COLO829 (cell line): Measurements from ENCODE around the gene FETUB.

Experiments used
- DNase-seq: peaks from one replicate; pipeline ENCODE4 v3.0.0; 2012; ENCODE audit warnings: low spot score

The FETUB gene

DNA sequence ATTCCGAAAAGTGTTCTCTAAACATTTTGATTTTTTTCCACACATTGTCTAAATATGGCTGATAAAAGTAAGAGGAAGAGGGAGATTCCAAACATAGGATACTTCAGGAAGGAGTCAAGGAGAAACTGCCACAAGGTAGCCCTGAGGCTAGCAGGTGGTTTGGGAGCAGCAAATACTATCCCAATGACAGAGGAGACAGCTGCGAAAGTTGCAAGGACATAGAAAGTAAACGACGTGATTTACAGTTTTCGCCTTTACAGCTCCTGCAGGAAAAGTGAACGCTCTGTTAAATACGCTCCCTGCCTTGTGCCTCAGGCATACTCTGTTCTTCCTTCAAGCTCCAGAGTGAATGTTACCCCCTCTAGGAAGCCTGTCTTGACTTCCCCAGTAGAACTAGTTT is 3.7 kb upstream of the FETUB start:
- no peak for DNase-seq

DNA sequence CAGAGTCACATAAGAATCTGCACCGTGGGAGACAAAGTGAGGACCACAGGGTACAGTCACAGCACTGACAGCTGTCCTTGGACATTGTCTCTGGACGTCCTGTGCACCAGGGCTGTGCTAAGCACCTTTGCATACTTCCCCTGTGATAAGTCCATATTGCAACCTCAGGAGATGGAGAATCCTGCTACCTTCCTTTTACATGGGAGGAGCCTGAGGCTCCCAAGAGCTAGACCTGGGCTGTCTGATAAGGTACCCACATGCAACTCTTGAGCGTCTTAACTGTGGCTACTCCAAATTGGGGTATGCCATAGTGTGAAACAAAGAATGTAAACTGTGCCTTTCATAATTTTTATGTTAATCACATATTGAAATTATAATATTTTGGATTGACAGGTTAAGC is 2.5 kb upstream of the FETUB start:
- no peak for DNase-seq

- no peak for DNase-seq
Observed at GRCh38 chr3:186638259-186638658, 1.9 kb upstream of the FETUB start.

- peak; percentile 47 for DNase-seq
Observed at GRCh38 chr3:186640473-186640818, 247 bp downstream of the FETUB start.

DNA sequence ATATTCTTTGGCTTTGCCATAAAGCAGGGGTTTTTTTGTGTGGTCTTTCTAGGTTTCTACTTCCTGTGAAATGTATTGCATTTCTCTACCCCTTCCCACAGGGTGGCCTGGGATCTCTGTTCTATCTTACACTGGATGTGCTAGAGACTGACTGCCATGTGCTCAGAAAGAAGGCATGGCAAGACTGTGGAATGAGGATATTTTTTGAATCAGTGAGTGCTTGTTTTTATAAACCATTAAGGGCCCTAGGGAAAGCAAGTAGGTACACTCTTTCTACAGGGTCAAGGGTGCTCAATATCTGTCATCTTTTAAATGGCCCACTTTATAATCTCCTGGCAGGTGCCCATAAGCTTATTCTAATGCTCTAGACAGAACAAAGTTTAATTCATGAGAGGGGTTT is 730 bp downstream of the FETUB start:
- no peak for DNase-seq

DNA sequence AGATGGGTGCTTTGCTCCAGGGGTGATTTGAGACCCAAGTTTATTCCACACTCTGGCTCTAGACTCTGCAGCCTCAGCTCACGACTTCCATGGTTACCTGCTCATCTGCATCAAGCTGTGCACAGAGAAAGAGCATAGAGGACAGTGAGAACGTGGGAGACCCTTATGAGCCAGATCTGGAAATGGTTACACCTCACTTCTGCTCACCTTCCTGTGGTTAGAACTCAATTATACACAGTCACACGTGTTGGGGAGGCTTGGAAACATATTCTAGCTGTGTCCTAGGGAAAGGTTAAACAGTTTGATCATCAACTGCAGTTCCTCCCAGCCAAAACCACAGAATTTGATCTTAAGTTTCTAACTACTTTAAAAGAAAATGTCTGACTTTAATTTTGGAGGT is 1.8 kb downstream of the FETUB start:
- no peak for DNase-seq

DNA sequence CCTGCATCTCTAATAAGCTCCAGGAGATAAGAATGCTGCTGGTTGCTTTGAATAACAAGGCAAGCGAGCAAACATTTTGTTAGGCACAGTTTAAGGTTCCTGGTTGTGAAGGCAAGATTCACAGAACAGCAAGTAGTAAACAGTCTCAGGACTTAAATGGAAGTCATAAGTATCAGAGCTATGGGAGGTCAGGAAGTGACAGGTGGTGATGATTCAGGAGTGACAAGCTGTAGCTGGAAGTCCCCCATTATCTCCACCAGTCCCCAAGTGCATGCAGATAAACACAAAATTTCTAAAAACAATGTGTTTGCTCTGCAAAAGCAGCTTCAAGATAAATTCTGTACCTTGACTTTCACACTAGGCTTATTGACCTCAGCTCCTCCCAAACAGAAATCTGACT is 3.3 kb downstream of the FETUB start:
- no peak for DNase-seq

DNA sequence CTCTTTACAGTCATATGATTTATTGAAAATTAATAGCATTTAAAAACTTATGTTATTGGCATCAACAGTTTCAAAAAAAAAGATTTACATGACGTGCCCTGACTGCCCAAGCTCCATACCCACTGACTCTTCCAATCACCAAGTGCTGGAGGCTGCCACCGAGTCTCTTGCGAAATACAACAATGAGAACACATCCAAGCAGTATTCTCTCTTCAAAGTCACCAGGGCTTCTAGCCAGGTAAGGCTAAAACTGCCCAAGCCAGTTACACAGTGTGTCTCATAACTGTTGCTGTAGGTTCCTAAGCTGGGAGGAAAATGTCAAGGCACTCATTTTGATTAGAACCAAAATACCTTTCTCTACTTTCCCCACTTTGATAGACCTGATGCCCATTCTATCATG is 4.5 kb downstream of the FETUB start:
- DNase-seq = no peak

DNA sequence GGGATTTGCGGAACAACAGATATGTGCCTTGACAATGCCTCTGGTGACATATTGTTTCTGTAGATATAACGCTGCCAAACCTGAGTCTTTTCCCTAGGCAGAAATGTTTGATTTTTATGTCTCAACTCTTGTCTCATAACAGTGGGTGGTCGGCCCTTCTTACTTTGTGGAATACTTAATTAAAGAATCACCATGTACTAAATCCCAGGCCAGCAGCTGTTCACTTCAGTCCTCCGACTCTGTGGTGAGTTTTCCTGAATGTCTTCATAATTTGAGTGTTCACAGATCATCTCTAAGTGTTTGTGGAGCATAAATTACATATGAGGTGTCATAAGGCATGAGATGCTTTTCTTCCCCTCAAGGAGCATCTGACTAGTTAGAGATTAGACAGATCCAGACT is 5.9 kb downstream of the FETUB start:
- DNase-seq = no peak

DNA sequence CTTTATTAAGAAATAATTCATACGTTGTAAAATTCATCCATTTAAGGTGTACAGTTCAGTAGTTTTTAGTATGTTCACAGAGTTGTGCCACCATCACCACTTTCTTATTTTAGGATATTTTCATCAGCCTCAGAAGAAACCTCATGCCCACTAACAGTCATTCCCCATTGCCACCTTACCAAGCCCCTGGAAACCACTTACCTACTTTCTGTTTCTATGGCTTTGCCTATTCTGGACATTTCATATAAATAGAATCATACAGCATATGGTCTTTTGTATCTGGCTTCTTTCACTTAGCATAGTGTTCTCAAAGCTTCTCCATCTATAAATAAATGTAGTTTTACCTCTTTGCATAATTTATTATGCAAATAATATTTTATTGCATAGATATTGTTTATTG is 6.6 kb downstream of the FETUB start:
- DNase-seq = no peak

GRCh38 chr3:186648851-186649250 is 8.7 kb downstream of the FETUB start:
- DNase-seq = no peak

- no peak for DNase-seq
Observed at GRCh38 chr3:186651678-186652215, 11.5 kb downstream of the FETUB start.

- DNase-seq = no peak
Observed at GRCh38 chr3:186653080-186653707, 13.0 kb downstream of the FETUB start.

- peak; percentile 28 for DNase-seq
Observed at GRCh38 chr3:186653984-186654383, 13.8 kb downstream of the FETUB start.

- DNase-seq = no peak
Observed at GRCh38 chr3:186663361-186664118, 23.3 kb downstream of the FETUB start.

DNA sequence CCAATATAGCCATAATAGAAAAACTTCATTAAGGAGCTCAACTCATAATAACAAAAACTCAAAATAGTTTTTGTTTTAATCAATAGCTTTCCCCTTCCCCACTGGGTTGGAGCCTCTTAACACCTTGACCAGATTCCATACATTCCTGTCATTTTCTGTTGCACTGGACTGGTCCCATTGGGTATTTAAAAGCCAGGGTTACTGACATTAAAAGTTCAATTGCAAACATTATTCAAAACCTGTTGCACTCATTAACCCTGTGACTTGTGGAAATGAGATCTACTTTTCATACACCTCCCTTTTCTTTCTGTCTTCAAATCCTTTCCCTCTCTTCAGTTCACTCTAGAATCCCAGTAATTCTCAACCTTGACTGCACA is 23.9 kb downstream of the FETUB start:
- DNase-seq = no peak

- no peak for DNase-seq
Observed at GRCh38 chr3:186664506-186664905, 24.3 kb downstream of the FETUB start.

GRCh38 chr3:186665625-186666188 is 25.5 kb downstream of the FETUB start, which contains the start of gene HRG:
Gene HRG (plus strand): TSS chr3:186666014. CDS start chr3:186666032, 18 bp downstream.
- DNase-seq = no peak

GRCh38 chr3:186668426-186668825 is 28.2 kb downstream of the FETUB start:
- no peak for DNase-seq

DNA sequence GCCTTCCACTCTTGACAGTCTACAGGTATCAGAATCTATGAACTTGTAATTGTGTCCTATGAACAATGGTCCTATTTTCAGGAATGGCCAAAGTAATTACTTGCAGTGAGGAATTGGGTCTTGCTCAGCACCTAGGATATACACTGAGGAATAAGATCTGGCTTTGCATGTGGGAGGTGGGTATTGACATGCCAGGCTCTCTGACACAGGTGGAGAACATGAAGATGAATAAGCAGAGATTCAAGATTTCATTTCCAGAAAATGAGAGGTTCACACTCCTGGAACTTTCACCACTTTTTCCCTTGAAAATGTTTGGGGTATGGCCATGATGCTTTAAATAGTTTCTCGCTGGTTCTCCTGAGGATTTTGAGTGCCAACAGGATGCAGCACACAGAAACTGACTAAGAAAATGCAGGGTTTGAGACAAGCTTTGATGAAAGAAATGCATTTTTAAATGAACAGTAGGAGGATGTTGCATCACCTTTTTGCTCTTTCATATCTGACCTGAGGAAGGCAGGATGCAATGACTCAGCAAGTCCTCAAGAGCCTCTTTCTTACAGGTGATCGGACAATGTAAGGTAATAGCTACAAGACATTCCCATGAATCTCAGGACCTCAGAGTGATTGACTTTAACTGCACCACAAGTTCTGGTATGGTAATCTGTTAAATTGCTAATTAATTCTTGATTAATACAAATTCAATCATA is 29.3 kb downstream of the FETUB start:
- no peak for DNase-seq

DNA sequence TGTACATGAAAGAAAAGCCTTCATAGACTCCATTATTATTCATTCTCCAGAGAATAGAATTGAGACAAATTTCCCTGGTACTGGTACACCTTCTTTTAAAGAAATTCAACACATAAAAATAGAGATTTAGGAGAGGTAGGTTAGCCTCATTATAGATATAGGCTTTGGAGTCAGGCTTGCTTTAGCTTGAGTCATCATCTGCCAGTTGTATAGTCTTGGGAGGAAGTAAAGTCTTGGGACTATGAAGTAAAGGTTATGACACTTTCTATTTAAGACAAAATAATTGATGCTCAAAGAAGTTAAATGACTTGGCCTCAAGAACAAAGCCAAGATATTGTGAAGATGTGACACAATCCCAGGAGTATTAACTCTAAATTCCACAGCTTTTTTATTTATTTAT is 30.0 kb downstream of the FETUB start:
- DNase-seq = no peak

GRCh38 chr3:186671051-186671450 is 30.9 kb downstream of the FETUB start:
- DNase-seq = no peak

GRCh38 chr3:186678604-186679003 is 38.4 kb downstream of the FETUB start:
- no peak for DNase-seq
